ENCODE data around the gene HHLA2.
"Not testable (repeated sequence)": the region's sequence is repeated elsewhere in the genome, so short reads cannot be mapped to it uniquely, and the experiment has no call there.

HHLA2 gene

DNA sequence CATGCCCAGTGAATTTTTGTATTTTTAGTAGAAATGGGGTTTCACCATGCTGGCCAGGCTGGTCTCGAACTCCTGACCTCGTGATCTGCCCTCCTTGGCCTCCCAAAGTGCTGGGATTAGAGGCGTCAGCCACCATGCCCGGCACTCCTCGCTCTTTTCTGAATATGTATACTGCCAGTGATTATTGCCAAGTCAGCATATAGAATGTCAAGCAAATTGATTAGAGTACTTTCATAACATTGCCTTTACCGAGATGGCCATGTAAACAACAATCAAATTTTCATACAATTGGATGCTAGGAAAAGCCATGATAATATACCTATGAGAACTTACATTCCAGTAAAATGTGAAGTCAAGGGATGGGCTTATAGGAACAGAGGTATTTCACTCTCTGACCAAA lies 8.2 kb upstream of the HHLA2 start:
- not testable (repeated sequence) for H3K9me3 Mint-ChIP-seq; H3K27me3 Mint-ChIP-seq; DNase-seq; ATAC-seq (replicated peaks)
- H3K4me3 Mint-ChIP-seq = peak overlapping the region in 1 of 2 donors; percentile 56
- H3K27ac Mint-ChIP-seq = peak overlapping the region; percentile 88
- H3K36me3 Mint-ChIP-seq = peaks cover 12 to 22% of the 10 kb centered on the region in 2 donors
- peaks cover 47 to 67% of the 10 kb centered on the region in 2 donors for H3K4me1 Mint-ChIP-seq

DNA sequence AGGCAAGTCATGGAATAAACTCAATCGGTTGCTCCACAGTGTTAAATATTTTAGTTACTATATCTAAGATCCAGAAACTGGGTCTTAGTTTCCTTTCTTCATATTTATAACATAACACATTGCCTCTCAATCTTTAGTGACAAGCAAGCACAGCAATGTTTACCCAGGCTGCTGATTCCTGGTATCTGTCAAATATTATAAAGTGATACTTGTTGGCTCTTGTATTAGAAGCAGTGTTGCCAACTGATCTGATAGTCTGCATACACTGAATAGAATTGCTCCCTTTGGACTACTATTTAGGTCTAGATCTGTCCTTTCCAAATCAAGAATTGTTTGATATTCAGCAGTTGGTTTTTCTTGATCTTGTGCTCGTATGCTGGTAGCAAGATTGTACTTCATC lies 7.2 kb upstream of the HHLA2 start:
- Mint-ChIP-seq H3K27me3 (no peaks in the 10 kb centered on the region), H3K4me1 (peaks cover 49 to 74% of the 10 kb centered on the region in 2 donors), H3K36me3 (peaks cover 12 to 22% of the 10 kb centered on the region in 2 donors), H3K4me3 (no peak overlapping the region), H3K9me3 (peaks cover 0 to 7% of the 10 kb centered on the region in 2 donors), H3K27ac (no peak overlapping the region)
- no peak for DNase-seq
- ATAC-seq (replicated peaks) = no peak

GRCh38 chr3:108292450-108292849 lies 3.9 kb upstream of the HHLA2 start:
- H3K27me3 Mint-ChIP-seq = no peaks in the 10 kb centered on the region
- H3K9me3 Mint-ChIP-seq = peaks cover 0 to 7% of the 10 kb centered on the region in 2 donors
- H3K36me3 Mint-ChIP-seq = peaks cover 12 to 17% of the 10 kb centered on the region in 2 donors
- H3K4me1 Mint-ChIP-seq = peaks cover 45 to 71% of the 10 kb centered on the region in 2 donors
- no peak for DNase-seq
- H3K27ac Mint-ChIP-seq = peak overlapping the region; percentile 89
- ATAC-seq (replicated peaks) = peak in 1 of 2 donors; percentile 3
- H3K4me3 Mint-ChIP-seq = peak overlapping the region; percentile 63 to 68

DNA sequence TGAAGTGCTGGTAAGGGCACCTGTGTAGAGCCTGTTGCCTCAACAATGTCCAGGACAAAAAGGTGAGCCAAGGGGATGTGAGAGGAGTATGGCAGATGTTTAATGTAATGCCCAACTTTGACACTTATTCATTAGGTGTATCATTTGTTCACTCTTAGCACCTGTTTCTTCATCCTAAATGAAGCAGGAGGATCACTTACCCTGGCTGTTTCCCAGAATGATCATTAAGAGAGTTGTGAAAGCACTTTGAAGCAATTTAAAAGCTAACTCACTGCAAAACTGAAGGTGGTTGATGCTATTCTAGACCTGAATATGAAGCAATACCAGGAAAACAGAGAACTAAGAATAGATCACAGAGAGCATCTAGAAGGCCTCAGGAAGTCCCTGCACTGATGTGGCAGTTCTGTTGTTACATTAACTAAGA lies 3.4 kb upstream of the HHLA2 start:
- H3K9me3 Mint-ChIP-seq = peaks cover 0 to 7% of the 10 kb centered on the region in 2 donors
- H3K4me3 Mint-ChIP-seq = peak overlapping the region; percentile 63 to 68
- ATAC-seq (replicated peaks) (peak; percentile 86 to 90), DNase-seq (no peak)
- peak overlapping the region; percentile 89 for H3K27ac Mint-ChIP-seq
- peaks cover 12 to 17% of the 10 kb centered on the region in 2 donors for H3K36me3 Mint-ChIP-seq
- no peaks in the 10 kb centered on the region for H3K27me3 Mint-ChIP-seq
- H3K4me1 Mint-ChIP-seq = peaks cover 41 to 67% of the 10 kb centered on the region in 2 donors

GRCh38 chr3:108293858-108294257 lies 2.5 kb upstream of the HHLA2 start:
- peak overlapping the region; percentile 50 to 68 for H3K4me3 Mint-ChIP-seq
- DNase-seq = no peak
- no peaks in the 10 kb centered on the region for H3K27me3 Mint-ChIP-seq
- H3K27ac Mint-ChIP-seq = peak overlapping the region; percentile 4
- peaks cover 12 to 17% of the 10 kb centered on the region in 2 donors for H3K36me3 Mint-ChIP-seq
- H3K9me3 Mint-ChIP-seq = peaks cover 0 to 7% of the 10 kb centered on the region in 2 donors
- ATAC-seq (replicated peaks) = peak; percentile 80 to 83
- H3K4me1 Mint-ChIP-seq = peaks cover 39 to 63% of the 10 kb centered on the region in 2 donors

GRCh38 chr3:108295421-108296175 lies 750 bp upstream of the HHLA2 start:
- Mint-ChIP-seq H3K9me3 (peaks cover 0 to 4% of the 10 kb centered on the region in 2 donors), H3K27me3 (no peaks in the 10 kb centered on the region), H3K36me3 (peaks cover 9 to 20% of the 10 kb centered on the region in 2 donors), H3K4me3 (no peak overlapping the region), H3K27ac (no peak overlapping the region), H3K4me1 (peaks cover 39 to 60% of the 10 kb centered on the region in 2 donors)
- DNase-seq (no peak), ATAC-seq (replicated peaks) (peak in 1 of 2 donors; percentile 20)

GRCh38 chr3:108297647-108298046 lies 1.3 kb downstream of the HHLA2 start:
- Mint-ChIP-seq H3K36me3 (peaks cover 2 to 12% of the 10 kb centered on the region in 2 donors), H3K4me1 (peaks cover 30 to 57% of the 10 kb centered on the region in 2 donors), H3K27me3 (no peaks in the 10 kb centered on the region), H3K9me3 (no peaks in the 10 kb centered on the region), H3K4me3 (no peak overlapping the region), H3K27ac (no peak overlapping the region)
- no peak for ATAC-seq (replicated peaks)
- no peak for DNase-seq

DNA sequence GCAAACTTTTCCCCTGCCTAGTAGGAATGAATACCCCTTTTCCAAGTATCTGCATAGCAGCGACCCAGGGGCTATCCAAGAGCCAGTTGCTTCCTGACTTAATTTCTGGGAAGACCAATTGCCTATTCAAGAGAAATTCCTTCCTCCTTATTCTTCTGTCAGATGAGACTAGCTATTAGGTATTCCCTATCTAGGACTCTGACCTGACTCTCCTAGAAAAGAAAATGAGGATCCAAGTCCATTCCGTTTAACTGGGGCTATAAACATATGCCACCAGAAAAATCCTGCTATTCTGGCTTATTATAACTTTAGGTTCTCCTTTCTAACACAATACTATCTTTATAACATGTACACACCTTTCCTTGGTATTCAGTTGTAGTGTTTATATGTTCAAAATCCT lies 1.7 kb downstream of the HHLA2 start:
- Mint-ChIP-seq H3K36me3 (peaks cover 2 to 12% of the 10 kb centered on the region in 2 donors), H3K27me3 (no peaks in the 10 kb centered on the region), H3K4me3 (no peak overlapping the region), H3K4me1 (peaks cover 27 to 57% of the 10 kb centered on the region in 2 donors), H3K27ac (no peak overlapping the region), H3K9me3 (no peaks in the 10 kb centered on the region)
- DNase-seq (no peak), ATAC-seq (replicated peaks) (no peak)

GRCh38 chr3:108300103-108300849 lies 3.9 kb downstream of the HHLA2 start:
- Mint-ChIP-seq H3K36me3 (peaks cover 9 to 10% of the 10 kb centered on the region in 2 donors), H3K9me3 (no peaks in the 10 kb centered on the region), H3K27me3 (no peaks in the 10 kb centered on the region), H3K27ac (no peak overlapping the region), H3K4me1 (peaks cover 18 to 43% of the 10 kb centered on the region in 2 donors), H3K4me3 (no peak overlapping the region)
- no peak for DNase-seq
- ATAC-seq (replicated peaks) = no peak

DNA sequence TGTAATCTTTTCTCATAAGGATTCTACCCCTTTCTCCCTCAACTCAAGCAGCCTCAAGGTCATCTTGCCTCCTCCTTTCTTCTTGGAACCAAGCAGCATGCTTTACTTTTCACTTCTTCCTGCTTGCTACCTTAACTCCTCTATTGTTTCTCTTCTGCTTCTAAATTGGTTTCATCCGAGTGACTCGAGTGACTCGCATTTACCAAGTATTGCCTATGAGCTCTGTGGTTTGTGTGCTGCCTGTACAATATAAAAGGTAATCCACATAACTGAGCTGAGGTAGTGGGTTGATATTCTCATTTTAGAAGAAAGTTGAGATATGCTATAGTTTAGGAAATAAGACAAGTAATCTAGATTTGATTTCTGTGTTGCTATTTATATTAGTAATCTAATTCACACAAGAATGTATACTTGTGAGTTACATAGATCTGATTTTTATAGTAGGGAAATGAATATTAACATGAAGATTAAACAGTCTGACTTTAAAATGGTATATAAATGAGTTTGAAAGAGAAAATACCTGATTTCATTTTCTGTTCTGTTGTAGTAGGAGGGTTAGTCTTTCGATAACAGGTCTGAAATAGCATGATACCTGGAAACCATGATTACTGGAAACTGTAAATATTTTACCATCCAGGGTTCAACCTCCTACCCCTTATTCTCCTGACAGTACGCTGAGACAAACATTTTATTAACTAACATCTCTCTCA lies 5.5 kb downstream of the HHLA2 start:
- H3K9me3 Mint-ChIP-seq = no peaks in the 10 kb centered on the region
- H3K27me3 Mint-ChIP-seq = no peaks in the 10 kb centered on the region
- H3K36me3 Mint-ChIP-seq = peaks cover 7 to 10% of the 10 kb centered on the region in 2 donors
- peak overlapping the region in 1 of 2 donors; percentile 4 for H3K4me3 Mint-ChIP-seq
- ATAC-seq (replicated peaks) = peak; percentile 89 to 90
- H3K4me1 Mint-ChIP-seq = peaks cover 18 to 41% of the 10 kb centered on the region in 2 donors
- no peak for DNase-seq
- H3K27ac Mint-ChIP-seq = peak overlapping the region; percentile 20

DNA sequence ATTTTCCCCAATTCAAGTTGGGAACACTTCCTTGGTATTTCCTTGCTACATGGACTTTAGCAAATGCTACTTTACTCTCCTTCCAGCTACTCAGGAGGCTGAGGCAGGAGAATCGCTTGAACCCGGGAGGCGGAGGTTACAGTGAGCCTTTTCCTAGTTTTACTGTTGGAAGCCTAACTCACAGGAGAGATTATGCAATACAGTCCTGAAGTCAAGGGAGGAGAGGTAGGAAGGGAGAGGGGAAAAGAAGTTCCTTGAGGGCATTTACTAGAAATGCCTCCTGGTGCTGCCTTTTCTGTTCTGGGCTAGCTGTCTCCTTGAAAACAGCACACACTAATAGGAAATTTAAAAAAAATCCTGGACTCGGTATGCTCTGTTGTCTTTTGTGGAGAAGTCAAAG lies 6.2 kb downstream of the HHLA2 start:
- ATAC-seq (replicated peaks) (no peak), DNase-seq (no peak)
- H3K27me3 Mint-ChIP-seq = no peaks in the 10 kb centered on the region
- peak overlapping the region in 1 of 2 donors; percentile 4 for H3K4me3 Mint-ChIP-seq
- H3K4me1 Mint-ChIP-seq = peaks cover 18 to 41% of the 10 kb centered on the region in 2 donors
- peaks cover 7 to 10% of the 10 kb centered on the region in 2 donors for H3K36me3 Mint-ChIP-seq
- no peaks in the 10 kb centered on the region for H3K9me3 Mint-ChIP-seq
- no peak overlapping the region for H3K27ac Mint-ChIP-seq

DNA sequence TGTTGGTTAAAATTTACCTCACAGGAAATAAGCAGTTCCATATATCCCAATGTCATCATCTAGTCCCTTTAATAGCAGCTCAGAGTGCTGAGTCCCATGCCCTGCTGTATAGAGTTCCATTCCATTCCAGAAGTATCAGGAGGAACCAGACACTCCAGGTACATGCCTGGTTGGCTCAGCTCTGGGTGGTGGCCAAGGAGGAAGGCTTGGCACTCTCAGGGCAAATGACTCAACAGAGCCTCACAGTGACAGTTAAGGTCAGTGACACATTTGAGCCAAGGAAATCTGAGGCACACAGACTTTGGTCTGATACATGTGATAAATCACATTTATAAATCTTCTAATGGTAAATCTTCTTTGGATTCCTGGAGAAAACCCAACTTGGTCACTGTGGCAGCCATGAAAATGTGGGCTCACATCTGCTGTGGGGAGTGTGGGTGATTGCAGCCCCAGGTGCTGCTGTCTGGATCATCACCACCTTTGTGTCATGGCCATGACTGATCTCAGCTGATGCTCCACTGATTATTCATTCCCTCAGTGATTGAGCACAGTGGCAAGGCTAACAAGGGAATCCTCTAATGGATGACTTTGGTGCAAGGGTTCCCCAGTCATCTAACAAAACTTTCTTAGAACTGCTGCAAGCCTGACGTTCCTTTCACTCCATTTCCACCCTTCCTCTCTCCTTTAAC lies 9.3 kb downstream of the HHLA2 start:
- ATAC-seq (replicated peaks) = peak; percentile 46 to 56
- Mint-ChIP-seq H3K9me3 (peaks cover 0 to 3% of the 10 kb centered on the region in 2 donors), H3K4me3 (no peak overlapping the region), H3K36me3 (peaks cover 0 to 13% of the 10 kb centered on the region in 2 donors), H3K4me1 (peaks cover 18 to 41% of the 10 kb centered on the region in 2 donors), H3K27ac (peak overlapping the region; percentile 34), H3K27me3 (no peaks in the 10 kb centered on the region)
- DNase-seq = no peak

DNA sequence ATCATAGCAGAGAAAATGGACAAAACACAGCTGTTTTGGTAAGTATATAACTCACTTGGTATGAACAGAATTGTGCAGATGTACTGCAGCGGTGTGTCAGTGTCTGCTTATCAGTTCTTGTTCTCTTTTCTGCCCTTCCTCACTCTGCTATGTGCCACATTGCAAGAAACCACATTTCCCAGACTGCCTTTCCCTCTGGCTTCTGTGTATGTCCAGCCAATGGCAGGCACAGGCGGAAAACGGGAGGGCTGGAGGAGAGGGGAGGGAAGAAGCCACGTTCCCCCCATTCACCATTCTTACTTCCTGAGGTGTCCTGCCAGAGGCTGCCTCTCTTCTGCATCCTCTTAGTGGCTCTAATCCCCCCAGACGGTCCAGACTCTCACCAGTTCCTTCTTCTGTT lies 15.4 kb downstream of the HHLA2 start:
- Mint-ChIP-seq H3K27ac (no peak overlapping the region), H3K36me3 (peaks cover 0 to 2% of the 10 kb centered on the region in 2 donors), H3K27me3 (no peaks in the 10 kb centered on the region), H3K4me3 (no peak overlapping the region), H3K9me3 (peaks cover 0 to 3% of the 10 kb centered on the region in 2 donors), H3K4me1 (peaks cover 1 to 23% of the 10 kb centered on the region in 2 donors)
- ATAC-seq (replicated peaks) (peak; percentile 51 to 55), DNase-seq (no peak)
